A549 treated with GW870086 at 1 μM for 4 hours (cell line): Measurements from ENCODE around the gene CHCHD4. TPM values are rescaled to one million over a fixed set of nuclear protein-coding genes. Genes with fewer than 3 reads are reported as not detected.

Experiments used
- total RNA-seq: library from RNA; stranded (reverse); fragments of 200-300 nt; extraction: Qiagen RNA extraction; gene quantifications from 5 replicates; pipeline ENCODE4 v1.2.3, GENCODE V29; 2022; ENCODE audit warnings: low read depth

The CHCHD4 gene
- total RNA-seq: 34.9 to 39.2 TPM (median 36.6 TPM) in 5 replicates

DNA sequence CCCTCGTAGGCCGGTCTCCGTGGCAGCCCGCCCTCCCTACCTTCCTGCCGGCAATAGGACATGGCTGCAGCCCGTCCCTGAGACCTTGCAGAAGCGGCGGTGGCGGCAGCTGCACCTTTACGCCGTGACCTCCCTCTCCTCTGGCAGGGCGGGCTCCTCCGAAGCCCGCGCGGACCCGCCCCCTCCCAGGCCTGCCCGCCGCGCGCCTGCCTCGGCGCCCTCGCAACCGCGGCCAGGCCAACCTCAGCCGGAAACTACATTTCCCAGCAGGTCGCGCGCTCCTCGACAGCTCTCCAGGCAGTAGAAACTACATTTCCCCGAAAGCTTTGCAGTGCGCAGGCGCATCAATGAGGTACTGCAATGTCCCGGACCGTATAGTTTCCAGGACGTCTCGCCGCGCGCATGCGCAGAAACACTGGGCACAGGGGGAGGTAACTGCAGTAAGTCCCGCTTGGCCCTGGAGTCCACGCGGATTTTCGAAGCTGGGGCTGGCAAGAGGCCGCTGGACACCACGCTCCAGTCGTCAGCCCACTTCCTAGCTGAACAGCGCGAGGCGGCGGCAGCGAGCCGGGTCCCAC is at the start of gene CHCHD4, which contains the start of gene TMEM43:
Gene CHCHD4 (minus strand): TSS at position 256 of the 578 bp plus-strand sequence. CDS start 194 bp downstream, at position 62.
Gene TMEM43 (plus strand): TSS at position 438 of the 578 bp plus-strand sequence. CDS start 142 bp downstream, outside the sequence.

Other genes starting within 250 kb of the CHCHD4 start
- 0.06 to 0.19 TPM (median 0.07 TPM) in 5 replicates for gene WNT7A, start 244.8 kb downstream of the CHCHD4 start, total RNA-seq
- 113 to 133 TPM (median 131 TPM) in 5 replicates for gene TMEM43, start 182 bp upstream of the CHCHD4 start, total RNA-seq
- 22.8 to 32.5 TPM (median 30.7 TPM) in 5 replicates for gene XPC, start 53.7 kb upstream of the CHCHD4 start, total RNA-seq
- 20.8 to 24.5 TPM (median 22.4 TPM) in 5 replicates for gene LSM3, start 53.9 kb upstream of the CHCHD4 start, total RNA-seq